ENCODE data around the gene MEX3C.

- no peak for TF ChIP-seq POLR2AphosphoS5 (IDR thresholded peaks at IDR 0.05; ENCODE audit: low read depth)
- no peak for TF ChIP-seq CTCF (conservative IDR thresholded peaks at IDR 0.05; ENCODE audit: low read depth in 2 of 2)
- no peak for TF ChIP-seq EZH2phosphoT487 (IDR thresholded peaks at IDR 0.05; ENCODE audit: unreplicated experiment)
- TF ChIP-seq JUNB (IDR thresholded peaks at IDR 0.05; ENCODE audit: unreplicated experiment) = no peak
- TF ChIP-seq CREB1 (CRISPR knock-in tag; IDR thresholded peaks at IDR 0.05; ENCODE audit: low read depth) = no peak
- no peak for TF ChIP-seq EZH2 (IDR thresholded peaks at IDR 0.05; ENCODE audit: low read depth, unreplicated experiment)
- no peak for TF ChIP-seq REST (IDR thresholded peaks at IDR 0.05; ENCODE audit: unreplicated experiment)
- TF ChIP-seq NANOG (IDR thresholded peaks at IDR 0.05; ENCODE audit: borderline replicate concordance) = no peak
- no peak for TF ChIP-seq ZNF331 (CRISPR knock-in tag; IDR thresholded peaks at IDR 0.05; ENCODE audit: low read depth)
Observed at GRCh38 chr18:51234117-51235008, 36.9 kb upstream of the MEX3C start.
